K562 (cell line): ENCODE measurements around the gene SLC36A3. TPM values are rescaled to one million over a fixed set of nuclear protein-coding genes. Genes with fewer than 3 reads are reported as not detected.

ENCODE experiments used
- ARNT ChIP-seq, 2 experiments: fragments of 450-650 bp; IDR thresholded peaks; 2 replicates each; pipeline ENCODE4 v1.6.1; 2016; ENCODE audit warnings: mild to moderate bottlenecking in 1 of 2
- ATF7 ChIP-seq: fragments of 450-650 bp; IDR thresholded peaks from 2 replicates; pipeline ENCODE4 v1.7.1; 2014; ENCODE audit warnings: mild to moderate bottlenecking, moderate library complexity
- BRF1 ChIP-seq: IDR thresholded peaks from 3 replicates; pipeline ENCODE4 v1.6.1; 2011; ENCODE audit warnings: borderline replicate concordance, mild to moderate bottlenecking; ENCODE audit not compliant: insufficient read length; ENCODE audit errors: extremely low read depth
- CEBPB ChIP-seq: fragments of 450-650 bp; IDR thresholded peaks from 2 replicates; pipeline ENCODE4 v1.6.1; 2016; ENCODE audit warnings: missing genetic modification characterization, missing compliant biosample characterization
- FOSL1 ChIP-seq: fragments of 200-800 bp; sonication (Bioruptor generic); conservative IDR thresholded peaks from 2 replicates; pipeline ENCODE4 v1.6.1; 2016; ENCODE audit warnings: missing genetic modification characterization, missing compliant biosample characterization
- FOXJ3 ChIP-seq: sonication (generic); formaldehyde crosslinking; IDR thresholded peaks from 2 replicates; pipeline ENCODE4 v1.4.0; 2020; ENCODE audit warnings: mild to moderate bottlenecking, missing genetic modification reagents
- GTF2E2 ChIP-seq: fragments of 200-800 bp; sonication (Bioruptor generic); IDR thresholded peaks from 2 replicates; pipeline ENCODE4 v1.6.1; 2016; ENCODE audit warnings: missing genetic modification characterization, missing compliant biosample characterization
- JUND ChIP-seq, 2 experiments: IDR thresholded peaks; 2 replicates in 1 of 2; 3 replicates in 1 of 2; pipeline ENCODE4 v1.6.1; 2011; ENCODE audit warnings: borderline replicate concordance in 2 of 2, low read depth in 2 of 2, low read length in 2 of 2, improper control_type of control experiment in 1 of 2, missing biosample characterization in 1 of 2, missing genetic modification characterization in 1 of 2, missing genetic modification reagents in 1 of 2
- MAFF ChIP-seq: IDR thresholded peaks from 2 replicates; pipeline ENCODE4 v1.6.1; 2012; ENCODE audit warnings: low read length, improper control_type of control experiment
- MBD2 ChIP-seq: sonication (generic); IDR thresholded peaks from 2 replicates; pipeline ENCODE4 v1.6.1; 2016; ENCODE audit warnings: low read depth, borderline replicate concordance
- MTA3 ChIP-seq: fragments of 450-650 bp; formaldehyde crosslinking; IDR thresholded peaks from 2 replicates; pipeline ENCODE4 v1.6.1; 2017; ENCODE audit warnings: mild to moderate bottlenecking, borderline replicate concordance
- NCOA2 ChIP-seq, 2 experiments: fragments of 450-650 bp; IDR thresholded peaks; 2 replicates each; pipeline ENCODE4 v1.6.1; 2018; ENCODE audit warnings: mild to moderate bottlenecking in 2 of 2, moderate library complexity in 1 of 2; ENCODE audit not compliant: partially characterized antibody in 2 of 2
- NFYB ChIP-seq: IDR thresholded peaks from 2 replicates; pipeline ENCODE4 v1.6.1; 2011; ENCODE audit warnings: mild to moderate bottlenecking, moderate library complexity; ENCODE audit not compliant: insufficient read length; ENCODE audit errors: extremely low read depth
- NONO ChIP-seq, 2 experiments: fragments of 200-400 bp in 1 of 2; fragments of 450-650 bp in 1 of 2; formaldehyde crosslinking in 1 of 2; IDR thresholded peaks; 2 replicates each; pipeline ENCODE4 v1.6.1; 2017; ENCODE audit warnings: low read depth in 2 of 2, mild to moderate bottlenecking in 2 of 2, moderate library complexity in 2 of 2, low read length in 1 of 2
- PML ChIP-seq: IDR thresholded peaks from 2 replicates; pipeline ENCODE4 v1.6.1; 2012; ENCODE audit warnings: low read length, inconsistent platforms
- RBM39 ChIP-seq: fragments of 200-400 bp; formaldehyde crosslinking; optimal IDR thresholded peaks from 2 replicates; pipeline ENCODE3; 2018; ENCODE audit warnings: low read depth, low read length
- RHOXF2B ChIP-seq: fragments of 250-450 bp; sonication (Bioruptor Pico); conservative IDR thresholded peaks from 2 replicates; pipeline ENCODE4 v1.5.1; 2021
- TBP ChIP-seq: optimal IDR thresholded peaks from 2 replicates; pipeline ENCODE3; 2011; ENCODE audit warnings: low read depth, low read length, improper control_type of control experiment
- ZEB2 ChIP-seq: fragments of 450-650 bp; IDR thresholded peaks from 2 replicates; pipeline ENCODE4 v1.6.1; 2016
- ZFP1 ChIP-seq: fragments of 450-650 bp; formaldehyde crosslinking; IDR thresholded peaks from 2 replicates; pipeline ENCODE4 v1.4.0; 2020; ENCODE audit warnings: mild to moderate bottlenecking, mixed read lengths
- ZNF133 ChIP-seq: fragments of 250-450 bp; sonication (Bioruptor Pico); IDR thresholded peaks from 2 replicates; pipeline ENCODE4 v1.4.0; 2020; ENCODE audit warnings: mild to moderate bottlenecking
- ZNF408 ChIP-seq: fragments of 250-450 bp; sonication (Bioruptor Pico); IDR thresholded peaks from 2 replicates; pipeline ENCODE4 v1.4.0; 2020; ENCODE audit warnings: low read depth, mild to moderate bottlenecking, moderate library complexity
- polyA plus RNA-seq, 8 experiments: library from polyadenylated mRNA; depleted of rRNA in 4 of 8; stranded (reverse) in 5 of 8; unstranded in 3 of 8; fragments of >200 nt; fragmentation: Nextera tagmentation in 2 of 8; fragmentation: Illumina TruSeq in 1 of 8; extraction: Ambion mirVana in 2 of 8; extraction: Trizol in 1 of 8; gene quantifications; 2 replicates each; pipeline versions ENCODE4 v1.2.1 to v1.2.3, GENCODE V29; 2011 to 2014; ENCODE audit warnings: inconsistent platforms in 1 of 8, missing spikeins in 1 of 8
- total RNA-seq, 7 experiments: library from RNA; depleted of rRNA in 6 of 7; stranded (reverse); fragments of >200 nt in 6 of 7; fragmentation: Illumina TruSeq in 2 of 7; extraction: Trizol in 2 of 7; gene quantifications; 2 replicates each; pipeline versions ENCODE4 v1.2.1 to v1.2.3, GENCODE V29; 2011 to 2021; ENCODE audit warnings: low replicate concordance in 1 of 7
- TF ChIP-seq, protein P1 (sequence below): sonication (generic); formaldehyde crosslinking; IDR thresholded peaks from 2 replicates; pipeline ENCODE4 v1.8.0; 2023; ENCODE audit warnings: mild to moderate bottlenecking, missing genetic modification reagents
- TF ChIP-seq, protein P2 (sequence below): fragments of 450-650 bp; IDR thresholded peaks from 2 replicates; pipeline ENCODE4 v1.6.1; 2016
- TF ChIP-seq, protein P3 (sequence below): sonication (generic); formaldehyde crosslinking; IDR thresholded peaks from 2 replicates; pipeline ENCODE4 v1.8.1; 2022; ENCODE audit warnings: missing genetic modification reagents

The SLC36A3 gene
- total and polyA plus RNA-seq, 9 of the 15 experiments (the other 6 are each of a cell fraction or from before 2014, with no cell fraction given) = not detected

DNA sequence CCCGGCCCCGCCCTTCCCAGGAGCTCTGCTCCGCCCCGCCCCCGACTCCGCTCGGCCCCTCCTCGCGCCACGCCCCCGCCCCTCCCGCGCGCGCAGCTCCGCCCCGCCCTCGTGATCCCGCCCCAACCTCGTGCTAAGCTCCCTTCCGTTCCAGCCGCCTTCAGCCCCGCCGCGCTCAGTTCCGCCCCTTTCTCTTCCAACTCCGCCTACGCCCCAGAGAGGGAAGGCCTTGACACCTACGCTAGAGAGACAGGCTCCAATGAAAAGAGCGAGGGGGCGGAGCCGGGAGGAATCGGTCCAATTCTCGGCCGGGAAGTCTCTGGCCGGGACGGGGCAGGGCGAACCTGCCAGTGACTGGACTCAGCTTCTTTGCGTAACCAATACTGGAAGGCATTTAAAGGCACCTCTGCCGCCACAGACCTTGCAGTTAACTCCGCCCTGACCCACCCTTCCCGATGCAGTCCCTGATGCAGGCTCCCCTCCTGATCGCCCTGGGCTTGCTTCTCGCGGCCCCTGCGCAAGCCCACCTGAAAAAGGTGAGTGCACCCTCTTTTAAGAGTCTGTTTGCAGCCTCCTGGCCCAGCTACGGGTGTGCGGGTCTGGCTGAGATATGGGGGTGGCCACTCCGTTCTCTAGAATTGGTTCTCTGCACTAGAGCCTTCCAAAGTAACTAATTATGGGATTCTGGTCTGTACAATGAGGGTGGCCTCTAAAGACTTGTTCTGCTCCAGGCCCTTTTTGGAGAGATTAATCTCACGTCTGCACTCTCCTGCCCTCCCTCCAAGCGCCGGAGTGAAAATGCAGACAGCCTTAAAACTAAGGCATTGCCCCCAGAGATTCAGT lies 50.6 kb downstream of the SLC36A3 start, which contains the start of gene GM2A (continued):
- TF ChIP-seq ZEB2 (no peak), MAFF (no peak), MTA3 (no peak), ZNF408 (no peak), GTF2E2 (tag) (no peak), ZNF133 (no peak), CEBPB (tag) (peak; percentile 91), NFYB (peak; percentile 71), FOSL1 (no peak), RHOXF2B (CRISPR knock-in tag) (0 out of 2 replicates have a peak, but pooled peaks have one; percentile 66), NCOA2 (IDR thresholded peaks at IDR 0.05; ENCODE audit: partially characterized antibody in 2 of 2) (no peak), ATF7 (peak; percentile 9; the same call in 1 of the 2 replicates), MBD2 (peak; percentile 70; the same call in 1 of the 2 replicates), JUND (IDR thresholded peaks at IDR 0.05; ENCODE audit: borderline replicate concordance, low read depth, low read length) (peak; percentile 34; the same call in 1 of the 2 replicates), JUND (tag; IDR thresholded peaks at IDR 0.05; ENCODE audit: borderline replicate concordance, low read depth, low read length) (no peak; the same call in 2 of the 3 replicates), ARNT (IDR thresholded peaks at IDR 0.05) (no peak), NONO (IDR thresholded peaks at IDR 0.05; ENCODE audit: low read depth in 2 of 2, low read length in 1 of 2) (no peak), BRF1 (no peak), FOXJ3 (CRISPR knock-in tag) (no peak), ZFP1 (CRISPR knock-in tag) (no peak), RBM39 (no peak), TBP (peak; percentile 75), PML (0 out of 2 replicates have a peak, but pooled peaks have one; percentile 21)
- TF ChIP-seq, protein P1, sequence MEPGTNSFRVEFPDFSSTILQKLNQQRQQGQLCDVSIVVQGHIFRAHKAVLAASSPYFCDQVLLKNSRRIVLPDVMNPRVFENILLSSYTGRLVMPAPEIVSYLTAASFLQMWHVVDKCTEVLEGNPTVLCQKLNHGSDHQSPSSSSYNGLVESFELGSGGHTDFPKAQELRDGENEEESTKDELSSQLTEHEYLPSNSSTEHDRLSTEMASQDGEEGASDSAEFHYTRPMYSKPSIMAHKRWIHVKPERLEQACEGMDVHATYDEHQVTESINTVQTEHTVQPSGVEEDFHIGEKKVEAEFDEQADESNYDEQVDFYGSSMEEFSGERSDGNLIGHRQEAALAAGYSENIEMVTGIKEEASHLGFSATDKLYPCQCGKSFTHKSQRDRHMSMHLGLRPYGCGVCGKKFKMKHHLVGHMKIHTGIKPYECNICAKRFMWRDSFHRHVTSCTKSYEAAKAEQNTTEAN = no peak
- TF ChIP-seq, protein P2, sequence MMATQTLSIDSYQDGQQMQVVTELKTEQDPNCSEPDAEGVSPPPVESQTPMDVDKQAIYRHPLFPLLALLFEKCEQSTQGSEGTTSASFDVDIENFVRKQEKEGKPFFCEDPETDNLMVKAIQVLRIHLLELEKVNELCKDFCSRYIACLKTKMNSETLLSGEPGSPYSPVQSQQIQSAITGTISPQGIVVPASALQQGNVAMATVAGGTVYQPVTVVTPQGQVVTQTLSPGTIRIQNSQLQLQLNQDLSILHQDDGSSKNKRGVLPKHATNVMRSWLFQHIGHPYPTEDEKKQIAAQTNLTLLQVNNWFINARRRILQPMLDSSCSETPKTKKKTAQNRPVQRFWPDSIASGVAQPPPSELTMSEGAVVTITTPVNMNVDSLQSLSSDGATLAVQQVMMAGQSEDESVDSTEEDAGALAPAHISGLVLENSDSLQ = peak; percentile 86
- TF ChIP-seq, protein P3, sequence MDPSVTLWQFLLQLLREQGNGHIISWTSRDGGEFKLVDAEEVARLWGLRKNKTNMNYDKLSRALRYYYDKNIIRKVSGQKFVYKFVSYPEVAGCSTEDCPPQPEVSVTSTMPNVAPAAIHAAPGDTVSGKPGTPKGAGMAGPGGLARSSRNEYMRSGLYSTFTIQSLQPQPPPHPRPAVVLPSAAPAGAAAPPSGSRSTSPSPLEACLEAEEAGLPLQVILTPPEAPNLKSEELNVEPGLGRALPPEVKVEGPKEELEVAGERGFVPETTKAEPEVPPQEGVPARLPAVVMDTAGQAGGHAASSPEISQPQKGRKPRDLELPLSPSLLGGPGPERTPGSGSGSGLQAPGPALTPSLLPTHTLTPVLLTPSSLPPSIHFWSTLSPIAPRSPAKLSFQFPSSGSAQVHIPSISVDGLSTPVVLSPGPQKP (CRISPR knock-in tag) = no peak
